Keratinocyte (primary cell): Measurements from ENCODE around the gene MRGPRX2. TPM values are rescaled to one million over a fixed set of nuclear protein-coding genes. Genes with fewer than 3 reads are reported as not detected.

Experiments
- DNase-seq: peaks from one replicate; pipeline ENCODE4 v3.0.0-alpha.2; 2011; ENCODE audit warnings: low read depth, missing footprints, low spot score
- FAIRE-seq: peaks from 2 replicates; lab custom pipeline; 2011; peaks lifted over from hg19 to GRCh38; lab: Jason Lieb, UNC
- H2AFZ ChIP-seq: 2 replicates; pipeline ENCODE4 v1.6.0; 2012; ENCODE audit warnings: low read length, control low read depth, inconsistent platforms; ENCODE audit not compliant: control insufficient read depth
- H3K27ac ChIP-seq: 2 replicates; pipeline ENCODE4 v1.5.1; 2011; ENCODE audit warnings: low read length; ENCODE audit not compliant: control insufficient read depth, insufficient read depth
- H3K27me3 ChIP-seq: 3 replicates; pipeline ENCODE4 v1.6.0; 2011; ENCODE audit warnings: low read length; ENCODE audit not compliant: control insufficient read depth, insufficient read depth; ENCODE audit errors: extremely low read depth
- H3K36me3 ChIP-seq, 2 experiments: 2 replicates in 1 of 2; 3 replicates in 1 of 2; pipeline ENCODE4 v1.5.1; 2011; ENCODE audit warnings: low read length in 2 of 2, mild to moderate bottlenecking in 1 of 2; ENCODE audit not compliant: control insufficient read depth in 2 of 2, insufficient read depth in 2 of 2; ENCODE audit errors: extremely low read depth in 1 of 2
- H3K4me1 ChIP-seq: 3 replicates; pipeline ENCODE4 v1.5.1; 2011; ENCODE audit warnings: low read length; ENCODE audit not compliant: control insufficient read depth, insufficient read depth; ENCODE audit errors: extremely low read depth
- H3K4me2 ChIP-seq: 3 replicates; pipeline ENCODE4 v1.6.0; 2011; ENCODE audit warnings: low read depth, low read length; ENCODE audit not compliant: control insufficient read depth, insufficient read depth; ENCODE audit errors: extremely low read depth
- H3K4me3 ChIP-seq, 3 experiments: fragments of 200-600 bp in 1 of 3; sonication (generic) in 1 of 3; 2 replicates in 2 of 3; 3 replicates in 1 of 3; pipeline ENCODE4 v1.5.1; 2011 to 2016; ENCODE audit warnings: low read length in 3 of 3, mild to moderate bottlenecking in 3 of 3, control low read depth in 2 of 3, inconsistent platforms in 1 of 3, low read depth in 1 of 3, mixed read lengths in 1 of 3, mixed run types in 1 of 3, moderate library complexity in 1 of 3; ENCODE audit not compliant: control insufficient read depth in 2 of 3, insufficient read depth in 2 of 3; ENCODE audit errors: extremely low read depth in 1 of 3
- H3K79me2 ChIP-seq: 2 replicates; pipeline ENCODE4 v1.6.0; 2012; ENCODE audit warnings: low read length; ENCODE audit not compliant: control insufficient read depth, insufficient read depth
- H3K9ac ChIP-seq: 3 replicates; pipeline ENCODE4 v1.6.0; 2011; ENCODE audit warnings: low read length; ENCODE audit not compliant: control insufficient read depth, insufficient read depth; ENCODE audit errors: extremely low read depth
- H3K9me1 ChIP-seq: 3 replicates; pipeline ENCODE4 v1.6.0; 2011; ENCODE audit warnings: low read length; ENCODE audit not compliant: control insufficient read depth, insufficient read depth; ENCODE audit errors: extremely low read depth
- H3K9me3 ChIP-seq: 2 replicates; pipeline ENCODE4 v1.5.1; 2012; ENCODE audit warnings: low read depth, low read length; ENCODE audit not compliant: control insufficient read depth
- H4K20me1 ChIP-seq: 3 replicates; pipeline ENCODE4 v1.6.0; 2011; ENCODE audit warnings: low read length; ENCODE audit not compliant: control insufficient read depth, insufficient read depth; ENCODE audit errors: extremely low read depth
- EZH2 ChIP-seq: IDR thresholded peaks from one replicate; pipeline ENCODE4 v1.6.1; 2012; ENCODE audit warnings: inconsistent platforms, mild to moderate bottlenecking, low read length, moderate library complexity
- dilution Hi-C: fragments of 300-500 bp; cut with MboI; formaldehyde crosslinking; loops from one replicate; pipeline ENCODE4 v1.7.0; 2020; ENCODE audit warnings: low sequenced_read_pairs; ENCODE audit not compliant: extremely low pct_ligation_motif_present
- polyA plus RNA-seq, 5 experiments: library from polyadenylated mRNA; depleted of rRNA in 3 of 5; stranded (reverse) in 3 of 5; stranded (forward) in 1 of 5; unstranded in 1 of 5; fragments of >200 nt; gene quantifications; 1 replicate in 1 of 5; 2 replicates in 3 of 5; 3 replicates in 1 of 5; pipeline versions ENCODE4 v1.2.1 to v1.2.3, GENCODE V29; 2011 to 2012; ENCODE audit warnings: missing spikeins in 2 of 5, low read depth in 1 of 5, low replicate concordance in 1 of 5
- TF ChIP-seq, protein P1 (sequence below), 3 experiments: IDR thresholded peaks in 1 of 3; conservative IDR thresholded peaks in 1 of 3; optimal IDR thresholded peaks in 1 of 3; 2 replicates in 2 of 3; 3 replicates in 1 of 3; pipeline versions ENCODE3 to v1.5.1; 2011; ENCODE audit warnings: low read length in 3 of 3, mild to moderate bottlenecking in 3 of 3, moderate library complexity in 2 of 3, control low read depth in 1 of 3, inconsistent platforms in 1 of 3; ENCODE audit not compliant: insufficient read depth in 2 of 3; ENCODE audit errors: extremely low read depth in 1 of 3

MRGPRX2 gene
- polyA plus RNA-seq, 1 donor (not counting 4 experiments of a cell fraction or from before 2014, with no cell fraction given), result not detected

DNA sequence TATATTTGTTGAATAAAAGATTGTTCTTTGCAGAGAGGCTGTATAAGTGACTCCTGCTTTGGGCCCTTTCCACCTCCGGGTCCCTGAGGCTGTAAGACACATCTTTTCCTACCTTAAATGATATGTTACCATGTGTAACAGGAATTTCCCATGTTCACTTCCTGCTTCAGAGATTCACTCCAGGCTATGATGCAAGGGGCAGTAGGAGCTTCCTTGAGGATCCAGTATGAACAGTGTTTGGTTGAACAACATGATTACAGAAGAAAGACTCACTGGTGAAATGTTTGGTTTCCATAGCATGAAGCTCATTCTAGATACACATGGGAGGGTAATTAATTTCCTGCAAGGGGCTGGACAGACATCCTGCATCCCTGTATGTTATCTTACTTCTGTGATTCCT lies 30.8 kb upstream of the MRGPRX2 start:
- FAIRE-seq (no peak), DNase-seq (no peak)
- Histone ChIP-seq H3K9ac (no peak overlapping the region), H3K9me1 (no peaks in the 10 kb centered on the region), H2AFZ (no peak overlapping the region), H3K4me3 (no peak overlapping the region), H3K4me1 (peaks cover 5% of the 10 kb centered on the region), H3K9me3 (no peaks in the 10 kb centered on the region), H3K79me2 (no peaks in the 10 kb centered on the region), H3K27me3 (no peaks in the 10 kb centered on the region), H3K4me2 (no peak overlapping the region), H3K36me3 (no peaks in the 10 kb centered on the region), H4K20me1 (no peaks in the 10 kb centered on the region), H3K27ac (no peak overlapping the region)
- TF ChIP-seq, protein P1, sequence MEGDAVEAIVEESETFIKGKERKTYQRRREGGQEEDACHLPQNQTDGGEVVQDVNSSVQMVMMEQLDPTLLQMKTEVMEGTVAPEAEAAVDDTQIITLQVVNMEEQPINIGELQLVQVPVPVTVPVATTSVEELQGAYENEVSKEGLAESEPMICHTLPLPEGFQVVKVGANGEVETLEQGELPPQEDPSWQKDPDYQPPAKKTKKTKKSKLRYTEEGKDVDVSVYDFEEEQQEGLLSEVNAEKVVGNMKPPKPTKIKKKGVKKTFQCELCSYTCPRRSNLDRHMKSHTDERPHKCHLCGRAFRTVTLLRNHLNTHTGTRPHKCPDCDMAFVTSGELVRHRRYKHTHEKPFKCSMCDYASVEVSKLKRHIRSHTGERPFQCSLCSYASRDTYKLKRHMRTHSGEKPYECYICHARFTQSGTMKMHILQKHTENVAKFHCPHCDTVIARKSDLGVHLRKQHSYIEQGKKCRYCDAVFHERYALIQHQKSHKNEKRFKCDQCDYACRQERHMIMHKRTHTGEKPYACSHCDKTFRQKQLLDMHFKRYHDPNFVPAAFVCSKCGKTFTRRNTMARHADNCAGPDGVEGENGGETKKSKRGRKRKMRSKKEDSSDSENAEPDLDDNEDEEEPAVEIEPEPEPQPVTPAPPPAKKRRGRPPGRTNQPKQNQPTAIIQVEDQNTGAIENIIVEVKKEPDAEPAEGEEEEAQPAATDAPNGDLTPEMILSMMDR (optimal IDR thresholded peaks at IDR 0.05 in 1 of 3, IDR thresholded peaks at IDR 0.05 in 1 of 3, conservative IDR thresholded peaks at IDR 0.05 in 1 of 3; ENCODE audit: extremely low read depth in 1 of 3, insufficient read depth in 2 of 3, low read length in 3 of 3), result no peak
- TF ChIP-seq EZH2, result no peak
- dilution Hi-C loops, result no loop called here

DNA sequence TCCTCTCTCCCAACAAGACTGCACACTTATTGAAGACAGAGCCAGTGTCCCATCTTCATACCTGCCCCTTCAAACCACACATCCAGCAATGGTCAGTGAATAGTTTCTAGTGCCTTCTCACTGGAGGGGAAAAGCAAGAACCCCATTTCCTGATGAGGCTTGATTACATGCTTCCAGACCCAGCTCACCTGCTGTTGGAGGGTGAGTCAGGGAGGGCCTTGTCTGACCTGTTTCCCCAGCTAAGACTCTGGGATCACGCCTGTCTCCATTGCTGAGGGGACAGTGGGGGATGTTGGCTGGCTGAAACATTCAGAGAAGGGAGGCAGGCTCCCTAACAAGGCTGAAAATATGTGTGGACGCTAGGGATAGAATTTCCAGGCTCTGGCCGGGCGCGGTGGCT lies 28.9 kb upstream of the MRGPRX2 start:
- Histone ChIP-seq H3K79me2 (no peaks in the 10 kb centered on the region), H3K4me2 (no peak overlapping the region), H2AFZ (no peak overlapping the region), H3K4me3 (no peak overlapping the region), H3K27me3 (no peaks in the 10 kb centered on the region), H3K9ac (no peak overlapping the region), H3K36me3 (no peaks in the 10 kb centered on the region), H4K20me1 (no peaks in the 10 kb centered on the region), H3K4me1 (peaks cover 5% of the 10 kb centered on the region), H3K9me3 (no peaks in the 10 kb centered on the region), H3K27ac (no peak overlapping the region), H3K9me1 (no peaks in the 10 kb centered on the region)
- DNase-seq (no peak), FAIRE-seq (no peak)
- dilution Hi-C loops, result no loop called here
- TF ChIP-seq, protein P1 (optimal IDR thresholded peaks at IDR 0.05 in 1 of 3, IDR thresholded peaks at IDR 0.05 in 1 of 3, conservative IDR thresholded peaks at IDR 0.05 in 1 of 3; ENCODE audit: extremely low read depth in 1 of 3, insufficient read depth in 2 of 3, low read length in 3 of 3), result no peak
- no peak for TF ChIP-seq EZH2
